ENCODE results near the gene CYP1A2.

Gene CYP1A2

GRCh38 chr15:74790080-74790916 lies 41.7 kb downstream of the CYP1A2 start:
- peak; percentile 88 for DNase-seq

DNA sequence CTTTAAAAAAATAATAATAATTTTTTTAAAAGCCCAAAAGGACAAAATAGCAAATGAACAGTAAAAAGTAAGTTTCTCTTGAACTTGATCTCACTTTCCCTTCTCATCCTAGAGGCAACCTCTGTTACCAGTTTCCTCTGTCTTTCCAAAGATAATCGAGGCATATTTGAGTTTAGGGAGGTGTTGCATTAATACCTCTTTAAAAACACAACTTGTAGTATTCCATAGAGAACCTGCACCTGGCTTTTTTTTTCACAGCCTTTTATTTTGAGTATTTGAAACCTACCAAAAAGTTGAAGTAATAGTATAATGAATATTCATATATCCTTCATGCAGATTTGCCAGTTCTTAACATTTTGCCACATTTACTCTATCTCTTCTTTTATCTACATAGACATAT lies 42.4 kb downstream of the CYP1A2 start:
- no peak for DNase-seq

- no peak for DNase-seq
Observed at GRCh38 chr15:74791667-74792066, 43.0 kb downstream of the CYP1A2 start.

DNA sequence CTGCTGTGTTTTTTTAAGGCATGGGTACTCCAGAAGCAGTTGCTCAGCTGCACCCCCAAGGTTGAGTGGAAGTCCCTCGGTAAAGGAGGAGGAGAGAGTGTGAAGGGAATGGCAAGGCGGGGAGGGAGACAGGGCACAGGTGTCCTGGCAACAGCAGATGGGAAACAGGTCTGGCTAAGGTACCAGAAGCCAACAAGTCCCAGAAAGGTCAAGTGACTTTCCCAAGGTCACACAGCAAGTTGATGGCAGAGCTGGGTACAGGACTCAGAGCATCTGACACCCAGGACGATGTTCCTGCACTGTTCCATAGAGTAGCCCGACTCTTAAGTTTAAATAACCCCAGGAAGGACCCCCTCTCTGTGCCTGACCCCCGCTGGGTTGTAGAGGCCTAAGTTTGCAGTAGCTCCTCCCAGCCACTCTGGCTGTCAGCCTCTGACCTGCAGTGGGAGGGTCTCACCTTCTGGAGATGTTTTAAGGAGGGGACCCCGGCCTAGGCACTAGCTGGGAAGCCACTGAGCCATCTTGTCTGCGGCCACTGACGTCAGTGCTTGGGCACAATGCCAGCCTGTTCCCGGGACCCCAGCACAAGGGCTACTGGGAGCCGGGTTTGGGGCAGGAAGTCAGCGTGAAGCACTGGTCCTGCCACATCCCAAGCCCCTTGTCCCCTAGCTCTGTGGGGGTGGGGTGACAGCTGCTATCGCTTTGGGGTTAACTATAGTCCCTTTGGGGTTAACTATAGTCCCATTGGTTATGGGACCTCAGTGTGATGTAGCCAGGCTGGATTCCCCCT lies 43.8 kb downstream of the CYP1A2 start:
- DNase-seq: no peak

GRCh38 chr15:74793135-74794028 lies 44.7 kb downstream of the CYP1A2 start:
- no peak for DNase-seq

DNA sequence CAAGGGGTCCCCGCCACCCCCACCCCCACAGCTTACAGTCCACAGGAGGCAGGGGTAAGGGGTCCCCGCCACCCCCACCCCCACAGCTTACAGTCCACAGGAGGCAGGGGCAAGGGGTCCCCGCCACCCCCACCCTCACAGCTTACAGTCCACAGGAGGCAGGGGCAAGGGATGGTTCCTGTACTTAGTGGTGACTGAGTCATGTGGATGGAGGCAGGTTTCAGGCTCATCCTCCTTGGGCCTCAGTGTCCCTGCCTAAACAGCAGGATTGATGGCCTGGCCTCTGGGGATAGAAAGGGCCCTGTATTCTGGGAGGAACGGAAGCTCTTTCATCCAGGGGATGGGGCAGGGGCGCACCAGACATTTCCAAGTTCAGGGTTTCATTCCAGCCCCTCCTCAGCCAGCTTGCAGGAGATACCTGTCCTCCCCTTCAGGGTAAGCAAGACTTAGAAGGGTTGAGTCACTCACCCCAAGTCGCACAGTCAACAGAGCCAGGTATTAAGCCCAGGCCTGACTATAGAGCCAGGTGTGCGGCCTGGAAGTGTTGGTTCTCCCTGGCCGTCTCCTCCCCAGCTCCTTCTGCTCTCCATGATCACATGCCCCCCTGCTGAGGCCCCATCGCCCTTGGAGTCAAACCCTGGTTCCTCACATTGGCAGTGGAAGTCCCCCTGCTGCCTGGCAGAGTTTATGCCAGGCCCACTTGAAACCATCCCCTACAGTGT lies 45.8 kb downstream of the CYP1A2 start:
- no peak for DNase-seq

- DNase-seq: no peak
Observed at GRCh38 chr15:74794970-74795349, 46.3 kb downstream of the CYP1A2 start.

- DNase-seq: no peak
Observed at GRCh38 chr15:74795966-74796625, 47.5 kb downstream of the CYP1A2 start.

DNA sequence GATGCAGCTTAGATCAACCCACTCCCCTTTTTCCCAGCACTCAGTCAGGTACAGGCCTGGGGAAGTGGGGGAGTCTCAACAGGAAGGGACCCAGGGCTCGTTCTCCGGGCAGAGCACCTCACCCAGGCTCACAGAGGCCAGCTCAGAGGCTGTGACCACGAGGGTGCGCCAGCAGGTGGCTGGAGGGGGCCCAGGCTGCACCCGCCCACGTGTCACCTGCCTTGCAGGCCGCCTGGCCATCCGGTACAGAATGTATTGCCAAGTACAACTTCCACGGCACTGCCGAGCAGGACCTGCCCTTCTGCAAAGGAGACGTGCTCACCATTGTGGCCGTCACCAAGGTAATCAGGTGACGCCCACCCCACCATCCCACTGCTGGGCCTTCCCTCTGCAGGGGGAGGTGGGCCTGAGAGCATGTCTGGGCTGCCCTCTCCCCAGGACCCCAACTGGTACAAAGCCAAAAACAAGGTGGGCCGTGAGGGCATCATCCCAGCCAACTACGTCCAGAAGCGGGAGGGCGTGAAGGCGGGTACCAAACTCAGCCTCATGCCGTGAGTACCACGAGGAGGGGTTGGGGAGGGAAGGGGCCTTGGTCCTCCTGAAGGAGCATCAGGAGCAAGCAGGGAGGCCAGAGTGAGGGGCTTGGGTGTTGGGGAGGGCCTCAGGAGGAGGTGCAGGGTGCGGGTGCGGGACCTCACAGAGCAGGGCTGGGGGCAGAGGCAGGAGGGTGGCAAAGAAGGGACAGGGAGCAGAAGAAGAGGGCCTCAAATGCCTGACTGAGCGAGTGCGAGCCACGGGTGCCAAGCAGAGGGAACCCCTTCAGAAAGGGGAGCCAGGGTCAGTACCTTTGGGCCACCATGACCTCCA lies 50.0 kb downstream of the CYP1A2 start:
- no peak for DNase-seq

DNA sequence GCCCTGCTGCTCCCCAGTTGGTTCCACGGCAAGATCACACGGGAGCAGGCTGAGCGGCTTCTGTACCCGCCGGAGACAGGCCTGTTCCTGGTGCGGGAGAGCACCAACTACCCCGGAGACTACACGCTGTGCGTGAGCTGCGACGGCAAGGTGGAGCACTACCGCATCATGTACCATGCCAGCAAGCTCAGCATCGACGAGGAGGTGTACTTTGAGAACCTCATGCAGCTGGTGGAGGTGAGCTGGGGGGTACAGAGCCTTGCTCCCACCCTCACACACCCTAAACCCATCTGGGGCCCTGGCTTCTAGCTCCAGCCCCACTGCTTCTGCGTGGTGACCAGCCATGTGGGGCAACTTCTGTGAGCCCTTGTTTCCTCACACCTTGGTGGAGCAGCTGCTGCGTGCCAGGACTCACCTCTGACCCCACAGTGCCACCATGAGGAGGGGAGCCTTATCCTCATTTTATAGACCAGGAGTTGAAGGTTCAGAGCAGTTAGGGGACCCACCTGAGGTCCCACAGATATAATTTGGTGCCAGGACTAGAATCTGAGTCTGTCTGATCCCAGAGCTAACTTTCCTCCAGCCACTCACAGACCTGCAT lies 50.7 kb downstream of the CYP1A2 start:
- DNase-seq: peak; percentile 15

DNA sequence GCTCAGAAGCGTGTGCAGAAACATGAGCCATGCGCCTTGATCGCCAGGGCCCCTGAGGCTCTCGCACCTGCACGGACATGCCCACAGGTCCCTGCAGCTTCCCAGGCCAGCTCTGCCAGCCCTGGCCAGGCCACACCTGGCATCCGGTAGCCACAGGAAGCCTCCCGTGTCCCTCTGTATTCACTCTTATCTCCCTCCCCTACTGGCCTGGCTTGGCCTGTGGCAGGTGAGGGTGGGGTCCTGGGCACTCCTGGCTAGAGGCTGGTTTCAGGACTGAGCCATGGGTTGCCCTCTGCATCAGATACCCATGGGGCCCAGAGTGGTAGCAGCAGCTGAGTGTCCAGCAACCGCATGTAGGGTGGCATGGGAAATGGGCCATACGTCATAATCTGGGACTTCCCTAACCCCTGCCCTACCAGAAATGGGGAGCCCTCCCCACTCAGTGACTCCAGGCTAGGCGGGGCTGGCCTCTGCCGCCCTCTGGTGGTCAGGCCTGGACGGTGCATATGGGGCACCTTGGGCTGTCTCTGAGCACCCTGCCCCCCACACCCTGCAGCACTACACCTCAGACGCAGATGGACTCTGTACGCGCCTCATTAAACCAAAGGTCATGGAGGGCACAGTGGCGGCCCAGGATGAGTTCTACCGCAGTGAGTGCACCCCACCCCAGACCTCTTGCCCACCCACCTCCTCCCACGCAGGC lies 51.4 kb downstream of the CYP1A2 start:
- DNase-seq: peak; percentile 87

DNA sequence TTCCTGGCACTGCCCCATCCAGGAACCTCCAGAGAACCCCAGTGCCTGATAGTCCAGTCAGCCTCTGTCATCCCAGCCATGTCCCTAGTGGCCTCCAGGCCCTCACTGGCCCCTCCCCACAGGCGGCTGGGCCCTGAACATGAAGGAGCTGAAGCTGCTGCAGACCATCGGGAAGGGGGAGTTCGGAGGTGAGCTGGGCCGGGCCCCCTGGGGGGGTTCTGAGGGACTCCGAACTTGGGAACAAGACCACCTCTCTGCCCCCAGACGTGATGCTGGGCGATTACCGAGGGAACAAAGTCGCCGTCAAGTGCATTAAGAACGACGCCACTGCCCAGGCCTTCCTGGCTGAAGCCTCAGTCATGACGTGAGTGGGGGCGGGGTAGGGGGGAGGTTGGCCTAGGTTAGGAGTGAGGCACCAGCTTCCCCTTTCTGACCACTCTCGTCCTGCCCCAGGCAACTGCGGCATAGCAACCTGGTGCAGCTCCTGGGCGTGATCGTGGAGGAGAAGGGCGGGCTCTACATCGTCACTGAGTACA lies 52.0 kb downstream of the CYP1A2 start:
- DNase-seq: no peak

- no peak for DNase-seq
Observed at GRCh38 chr15:74801311-74801997, 52.8 kb downstream of the CYP1A2 start.

- no peak for DNase-seq
Observed at GRCh38 chr15:74802290-74802689, 53.6 kb downstream of the CYP1A2 start.

DNA sequence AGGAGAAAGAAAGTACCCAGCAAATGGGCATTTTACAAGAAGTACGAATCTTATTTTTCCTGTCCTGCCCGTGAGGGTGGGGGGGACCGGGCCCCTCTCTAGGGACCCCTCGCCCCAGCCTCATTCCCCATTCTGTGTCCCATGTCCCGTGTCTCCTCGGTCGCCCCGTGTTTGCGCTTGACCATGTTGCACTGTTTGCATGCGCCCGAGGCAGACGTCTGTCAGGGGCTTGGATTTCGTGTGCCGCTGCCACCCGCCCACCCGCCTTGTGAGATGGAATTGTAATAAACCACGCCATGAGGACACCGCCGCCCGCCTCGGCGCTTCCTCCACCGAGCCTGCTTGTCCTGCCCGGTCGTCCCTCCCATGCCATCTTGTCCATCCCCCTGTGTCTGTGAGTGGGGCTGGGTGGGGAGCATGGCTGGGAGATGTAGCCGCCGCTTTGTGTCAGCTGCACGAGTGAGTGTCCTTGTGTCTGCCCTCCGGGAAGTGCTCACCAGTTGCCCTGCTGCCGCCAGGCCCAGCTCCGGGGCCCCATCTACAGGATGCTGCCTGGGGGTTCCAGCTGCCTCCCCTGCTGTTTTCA lies 54.3 kb downstream of the CYP1A2 start:
- no peak for DNase-seq

- DNase-seq: no peak
Observed at GRCh38 chr15:74804935-74805334, 56.3 kb downstream of the CYP1A2 start.

All from OCI-M1 (cell line).